NT2/D1 (cell line): ENCODE results near the gene THY1.

Source experiments
- SUZ12 ChIP-seq: IDR thresholded peaks from 2 replicates; pipeline ENCODE4 v1.6.1; 2011; ENCODE audit not compliant: insufficient read length, insufficient read depth; ENCODE audit errors: extremely low read depth
- YY1 ChIP-seq: IDR thresholded peaks from 2 replicates; pipeline ENCODE4 v1.6.1; 2011; ENCODE audit not compliant: insufficient read length, insufficient read depth
- ZNF274 ChIP-seq: IDR thresholded peaks from 2 replicates; pipeline ENCODE4 v1.6.1; 2011; ENCODE audit warnings: mild to moderate bottlenecking, low read depth, low read length

DNA sequence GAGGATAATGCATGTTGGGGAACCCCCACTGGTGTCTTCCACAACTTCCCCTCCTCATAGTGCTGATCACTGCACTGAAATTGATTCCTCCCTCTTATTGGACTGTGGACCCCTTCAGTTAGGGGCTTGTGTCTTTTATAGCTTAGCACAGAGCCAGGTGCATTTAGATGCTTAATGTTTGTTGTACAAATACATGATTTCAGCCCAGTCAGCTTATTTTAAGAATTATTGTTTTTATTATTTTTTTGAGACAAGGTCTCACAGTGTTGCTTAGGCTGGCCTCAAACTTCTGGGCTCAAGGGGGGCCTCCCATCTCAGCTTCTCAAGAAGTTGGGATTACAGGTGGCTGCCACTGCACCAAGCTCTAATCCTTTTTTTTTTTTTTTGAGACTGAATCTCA is 8.2 kb downstream of the THY1 start:
- TF ChIP-seq YY1, result no peak
- TF ChIP-seq SUZ12, result no peak
- TF ChIP-seq ZNF274, result no peak
